ENCODE results near the gene STH.

Gene STH

GRCh38 chr17:46026166-46027047 is 27.4 kb downstream of the STH start:
- DNase-seq (ENCODE audit: low spot score) (no peak), FAIRE-seq (no peak)

GRCh38 chr17:46027048-46027975 is 28.3 kb downstream of the STH start:
- FAIRE-seq (no peak), DNase-seq (ENCODE audit: low spot score) (no peak)

- FAIRE-seq, result no peak
- no peak for DNase-seq (ENCODE audit: low spot score)
Observed at GRCh38 chr17:46027976-46028325, 28.9 kb downstream of the STH start.

GRCh38 chr17:46028374-46028773 is 29.3 kb downstream of the STH start:
- no peak for FAIRE-seq
- DNase-seq (ENCODE audit: low spot score), result no peak

- FAIRE-seq, result no peak
- DNase-seq (ENCODE audit: low spot score), result no peak
Observed at GRCh38 chr17:46028981-46029565, 30.0 kb downstream of the STH start.

GRCh38 chr17:46029627-46030026 is 30.6 kb downstream of the STH start:
- DNase-seq (ENCODE audit: low spot score) (no peak), FAIRE-seq (no peak)

GRCh38 chr17:46030752-46031151 is 31.7 kb downstream of the STH start:
- no peak for DNase-seq (ENCODE audit: low spot score)
- FAIRE-seq, result no peak

GRCh38 chr17:46031440-46031839 is 32.4 kb downstream of the STH start:
- FAIRE-seq (no peak), DNase-seq (ENCODE audit: low spot score) (no peak)

- FAIRE-seq, result no peak
- DNase-seq (ENCODE audit: low spot score), result no peak
Observed at GRCh38 chr17:46031920-46032319, 32.9 kb downstream of the STH start.

GRCh38 chr17:46032909-46033308 is 33.9 kb downstream of the STH start:
- DNase-seq (ENCODE audit: low spot score) (no peak), FAIRE-seq (no peak)

GRCh38 chr17:46033392-46033791 is 34.3 kb downstream of the STH start:
- DNase-seq (ENCODE audit: low spot score), result no peak
- no peak for FAIRE-seq

GRCh38 chr17:46035112-46035818 is 36.2 kb downstream of the STH start:
- FAIRE-seq, result no peak
- no peak for DNase-seq (ENCODE audit: low spot score)

- no peak for FAIRE-seq
- no peak for DNase-seq (ENCODE audit: low spot score)
Observed at GRCh38 chr17:46036491-46036890, 37.4 kb downstream of the STH start.

- no peak for FAIRE-seq
- DNase-seq (ENCODE audit: low spot score), result no peak
Observed at GRCh38 chr17:46037722-46038255, 38.7 kb downstream of the STH start.

GRCh38 chr17:46038414-46038813 is 39.4 kb downstream of the STH start:
- DNase-seq (ENCODE audit: low spot score), result no peak
- no peak for FAIRE-seq

GRCh38 chr17:46038937-46039336 is 39.9 kb downstream of the STH start:
- FAIRE-seq (no peak), DNase-seq (ENCODE audit: low spot score) (no peak)

- DNase-seq (ENCODE audit: low spot score) (no peak), FAIRE-seq (no peak)
Observed at GRCh38 chr17:46039592-46040186, 40.6 kb downstream of the STH start.

- FAIRE-seq (no peak), DNase-seq (ENCODE audit: low spot score) (no peak)
Observed at GRCh38 chr17:46042246-46042645, 43.2 kb downstream of the STH start.

GRCh38 chr17:46042925-46043324 is 43.9 kb downstream of the STH start:
- FAIRE-seq (no peak), DNase-seq (ENCODE audit: low spot score) (no peak)

- DNase-seq (ENCODE audit: low spot score) (no peak), FAIRE-seq (no peak)
Observed at GRCh38 chr17:46043606-46044005, 44.6 kb downstream of the STH start.

Measured in RCC 7860 (cell line).